Sigmoid colon (tissue), 4 donors: ENCODE results near the gene IQCK.

ENCODE experiments used
- CTCF ChIP-seq, 4 experiments: fragments of 450-650 bp in 3 of 4; fragments of 200-600 bp in 1 of 4; IDR thresholded peaks; one replicate each; pipeline ENCODE4 v1.5.1; 2016 to 2019; ENCODE audit warnings: antibody characterized with exemption in 4 of 4, mild to moderate bottlenecking in 3 of 4, moderate library complexity in 2 of 4
- EP300 ChIP-seq, 4 donors: sonication (generic); formaldehyde crosslinking; IDR thresholded peaks; one replicate each; pipeline ENCODE4 v1.6.1; 2017; ENCODE audit warnings: antibody characterized with exemption in 4 of 4
- POLR2A ChIP-seq, 2 donors: fragments of 450-650 bp; IDR thresholded peaks; one replicate each; pipeline ENCODE4 v1.6.1; 2016; ENCODE audit warnings: antibody characterized with exemption in 2 of 2, mild to moderate bottlenecking in 2 of 2, moderate library complexity in 2 of 2
- POLR2AphosphoS5 ChIP-seq, 4 donors: sonication (generic); formaldehyde crosslinking; IDR thresholded peaks; one replicate each; pipeline ENCODE4 v1.6.1; 2017; ENCODE audit warnings: antibody characterized with exemption in 4 of 4

- no peak for TF ChIP-seq CTCF (IDR thresholded peaks at IDR 0.05)
- no peak for TF ChIP-seq POLR2A (IDR thresholded peaks at IDR 0.05)
- TF ChIP-seq EP300 (IDR thresholded peaks at IDR 0.05): no peak
- TF ChIP-seq POLR2AphosphoS5 (IDR thresholded peaks at IDR 0.05): no peak
Measured at GRCh38 chr16:19868421-19868820, 150.3 kb downstream of the IQCK start.
